HG02678 (cell line): ENCODE results near the gene CTBS.
"Not testable (repeated sequence)": the region's sequence is repeated elsewhere in the genome, so short reads cannot be mapped to it uniquely, and the experiment has no call there.

Experiments used
- ATAC-seq: cut with Tn5 transposase; IDR thresholded peaks from one replicate; pipeline ENCODE4 v1.9.1; 2021; ENCODE audit warnings: mild to moderate bottlenecking, moderate library complexity; ENCODE audit not compliant: unreplicated experiment

CTBS gene

GRCh38 chr1:84573967-84574842 lies at the start of gene CTBS:
CTBS (minus strand) TSS chr1:84574440; CDS start chr1:84574415, 25 bp downstream.
- peak; percentile 85 for ATAC-seq

GRCh38 chr1:84621553-84621952 lies 47.3 kb upstream of the CTBS start:
- ATAC-seq: no peak

- peak; percentile 92 for ATAC-seq
These were observed 46.6 kb upstream of the CTBS start for GRCh38 chr1:84620720-84621313.

GRCh38 chr1:84619383-84620102 lies 45.3 kb upstream of the CTBS start:
- ATAC-seq: no peak

- no peak for ATAC-seq
These were observed 43.1 kb upstream of the CTBS start for GRCh38 chr1:84617349-84617748.

GRCh38 chr1:84615790-84616189 lies 41.5 kb upstream of the CTBS start:
- no peak for ATAC-seq

- ATAC-seq: no peak
These were observed 39.6 kb upstream of the CTBS start for GRCh38 chr1:84613887-84614286.

GRCh38 chr1:84613026-84613425 lies 38.8 kb upstream of the CTBS start:
- ATAC-seq: no peak

- ATAC-seq: no peak
These were observed 37.6 kb upstream of the CTBS start for GRCh38 chr1:84611796-84612195.

- no peak for ATAC-seq
These were observed 36.9 kb upstream of the CTBS start for GRCh38 chr1:84611091-84611490.

- no peak for ATAC-seq
These were observed 32.7 kb upstream of the CTBS start for GRCh38 chr1:84606977-84607376.

- no peak for ATAC-seq
These were observed 30.9 kb upstream of the CTBS start for GRCh38 chr1:84605157-84605556.

- ATAC-seq: no peak
These were observed 29.9 kb upstream of the CTBS start for GRCh38 chr1:84603941-84604830.

GRCh38 chr1:84603223-84603622 lies 29.0 kb upstream of the CTBS start:
- no peak for ATAC-seq

GRCh38 chr1:84600796-84601195 lies 26.6 kb upstream of the CTBS start:
- no peak for ATAC-seq

GRCh38 chr1:84598846-84599741 lies 24.9 kb upstream of the CTBS start:
- peak; percentile 78 for ATAC-seq

GRCh38 chr1:84598418-84598817 lies 24.2 kb upstream of the CTBS start:
- no peak for ATAC-seq

- ATAC-seq: no peak
These were observed 22.8 kb upstream of the CTBS start for GRCh38 chr1:84597011-84597410.

GRCh38 chr1:84594959-84595358 lies 20.7 kb upstream of the CTBS start:
- not testable (repeated sequence) for ATAC-seq

GRCh38 chr1:84587099-84587498 lies 12.9 kb upstream of the CTBS start:
- no peak for ATAC-seq
